ENCODE data around the gene USH2A.

Gene USH2A

DNA sequence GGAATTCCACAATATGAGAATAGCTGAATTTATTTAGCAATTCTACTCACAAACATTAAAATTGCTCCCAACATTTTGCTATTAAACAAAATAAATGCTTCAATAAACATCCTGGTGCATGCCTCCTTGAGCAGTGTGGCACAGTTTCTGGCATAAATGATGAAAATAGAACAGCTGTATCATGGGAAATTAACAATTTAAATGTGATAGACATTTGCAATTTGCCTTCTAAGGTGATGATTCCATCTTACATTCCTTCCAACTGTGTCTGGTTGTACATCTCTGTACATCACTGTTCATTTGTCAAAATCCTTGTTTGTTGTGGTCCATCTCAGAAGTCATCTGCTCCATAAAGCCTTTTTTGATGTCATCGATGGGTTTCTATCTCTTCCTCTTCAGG lies 657.4 kb downstream of the USH2A start:
- TF ChIP-seq EZH2 (optimal IDR thresholded peaks at IDR 0.05; ENCODE audit: low read depth, low read length) (no peak), EZH2phosphoT487 (IDR thresholded peaks at IDR 0.05; ENCODE audit: low read length) (no peak)
- TF ChIP-seq, protein P1, sequence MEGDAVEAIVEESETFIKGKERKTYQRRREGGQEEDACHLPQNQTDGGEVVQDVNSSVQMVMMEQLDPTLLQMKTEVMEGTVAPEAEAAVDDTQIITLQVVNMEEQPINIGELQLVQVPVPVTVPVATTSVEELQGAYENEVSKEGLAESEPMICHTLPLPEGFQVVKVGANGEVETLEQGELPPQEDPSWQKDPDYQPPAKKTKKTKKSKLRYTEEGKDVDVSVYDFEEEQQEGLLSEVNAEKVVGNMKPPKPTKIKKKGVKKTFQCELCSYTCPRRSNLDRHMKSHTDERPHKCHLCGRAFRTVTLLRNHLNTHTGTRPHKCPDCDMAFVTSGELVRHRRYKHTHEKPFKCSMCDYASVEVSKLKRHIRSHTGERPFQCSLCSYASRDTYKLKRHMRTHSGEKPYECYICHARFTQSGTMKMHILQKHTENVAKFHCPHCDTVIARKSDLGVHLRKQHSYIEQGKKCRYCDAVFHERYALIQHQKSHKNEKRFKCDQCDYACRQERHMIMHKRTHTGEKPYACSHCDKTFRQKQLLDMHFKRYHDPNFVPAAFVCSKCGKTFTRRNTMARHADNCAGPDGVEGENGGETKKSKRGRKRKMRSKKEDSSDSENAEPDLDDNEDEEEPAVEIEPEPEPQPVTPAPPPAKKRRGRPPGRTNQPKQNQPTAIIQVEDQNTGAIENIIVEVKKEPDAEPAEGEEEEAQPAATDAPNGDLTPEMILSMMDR (IDR thresholded peaks at IDR 0.05; ENCODE audit: low read length) = no peak
- Histone ChIP-seq H4K20me1 (ENCODE audit: insufficient read depth, low read length) (no peaks in the 10 kb centered on the region), H3K9me3 (replicated peaks; ENCODE audit: insufficient read depth, low read length) (no peaks in the 10 kb centered on the region), H3K4me1 (ENCODE audit: low read length) (no peaks in the 10 kb centered on the region), H3K9me2 (replicated peaks; ENCODE audit: insufficient read depth, low read length) (no peaks in the 10 kb centered on the region), H3K79me2 (ENCODE audit: low read length) (no peaks in the 10 kb centered on the region), H3K9ac (ENCODE audit: low read length) (no peak overlapping the region), H3F3A (ENCODE audit: insufficient read depth, low read length) (no peaks in the 10 kb centered on the region), H2AFZ (ENCODE audit: low read length) (no peak overlapping the region), H3K36me3 (replicated peaks; ENCODE audit: insufficient read depth, low read length) (no peaks in the 10 kb centered on the region), H3K4me2 (ENCODE audit: low read depth, low read length) (no peak overlapping the region), H3K4me3 (ENCODE audit: low read length) (no peak overlapping the region), H3K27me3 (replicated peaks; ENCODE audit: insufficient read depth, low read length) (no peaks in the 10 kb centered on the region), H3K27ac (ENCODE audit: low read length) (no peak overlapping the region)
- no peak for DNase-seq

DNA sequence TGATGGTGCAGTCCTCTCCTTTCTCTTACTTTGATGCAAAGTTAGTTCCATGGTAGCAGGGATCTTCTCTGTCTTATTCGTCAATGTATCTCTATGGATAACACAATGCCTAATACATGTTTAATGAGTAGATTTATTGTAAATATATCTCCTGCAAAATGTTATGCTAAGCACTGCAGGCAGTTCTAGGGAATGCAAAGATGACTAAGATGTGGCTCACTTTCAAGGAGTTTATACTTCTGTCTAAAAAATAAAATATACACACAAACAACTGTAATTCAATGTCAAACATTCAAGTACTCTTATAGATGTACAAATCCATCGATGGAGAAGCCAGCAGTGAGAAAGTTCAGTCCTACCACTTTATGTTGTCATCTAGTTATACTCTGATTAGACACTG lies 661.8 kb downstream of the USH2A start:
- H3F3A ChIP-seq (ENCODE audit: insufficient read depth, low read length) = no peaks in the 10 kb centered on the region
- H4K20me1 ChIP-seq (ENCODE audit: insufficient read depth, low read length) = no peaks in the 10 kb centered on the region
- H2AFZ ChIP-seq (ENCODE audit: low read length) = no peak overlapping the region
- no peaks in the 10 kb centered on the region for H3K36me3 ChIP-seq (replicated peaks; ENCODE audit: insufficient read depth, low read length)
- no peak overlapping the region for H3K27ac ChIP-seq (ENCODE audit: low read length)
- no peak for DNase-seq
- H3K4me3 ChIP-seq (ENCODE audit: low read length) = no peak overlapping the region
- H3K4me2 ChIP-seq (ENCODE audit: low read depth, low read length) = no peak overlapping the region
- TF ChIP-seq EZH2phosphoT487 (IDR thresholded peaks at IDR 0.05; ENCODE audit: low read length) (no peak), EZH2 (optimal IDR thresholded peaks at IDR 0.05; ENCODE audit: low read depth, low read length) (no peak)
- TF ChIP-seq, protein P1 (IDR thresholded peaks at IDR 0.05; ENCODE audit: low read length) = no peak
- H3K27me3 ChIP-seq (replicated peaks; ENCODE audit: insufficient read depth, low read length) = no peaks in the 10 kb centered on the region
- no peak overlapping the region for H3K9ac ChIP-seq (ENCODE audit: low read length)
- H3K4me1 ChIP-seq (ENCODE audit: low read length) = no peaks in the 10 kb centered on the region
- no peaks in the 10 kb centered on the region for H3K79me2 ChIP-seq (ENCODE audit: low read length)
- no peaks in the 10 kb centered on the region for H3K9me2 ChIP-seq (replicated peaks; ENCODE audit: insufficient read depth, low read length)
- H3K9me3 ChIP-seq (replicated peaks; ENCODE audit: insufficient read depth, low read length) = no peaks in the 10 kb centered on the region

DNA sequence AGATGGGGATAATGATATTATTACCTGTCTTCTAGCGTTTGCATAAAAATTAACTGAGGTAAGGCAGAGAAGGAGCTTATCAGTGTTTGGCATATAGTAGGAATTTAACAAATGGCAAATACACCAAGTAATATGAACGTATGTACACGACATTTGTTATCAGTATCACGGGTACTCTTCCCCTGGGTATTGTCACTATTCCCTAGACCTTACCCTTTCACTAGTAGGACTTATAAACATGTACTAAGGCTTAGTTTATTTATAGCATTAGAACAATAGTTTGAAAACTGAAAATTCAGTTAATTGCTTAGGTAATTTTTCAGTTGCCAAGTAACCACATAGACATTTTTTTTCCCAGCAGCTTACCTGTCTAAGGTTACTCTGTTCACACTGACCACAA lies 669.1 kb downstream of the USH2A start:
- Histone ChIP-seq H3K27me3 (replicated peaks; ENCODE audit: insufficient read depth, low read length) (no peaks in the 10 kb centered on the region), H4K20me1 (ENCODE audit: insufficient read depth, low read length) (no peaks in the 10 kb centered on the region), H3K79me2 (ENCODE audit: low read length) (no peaks in the 10 kb centered on the region), H2AFZ (ENCODE audit: low read length) (no peak overlapping the region), H3K4me2 (ENCODE audit: low read depth, low read length) (peak overlapping the region; percentile 3; the same call in 1 of the 2 replicates), H3K36me3 (replicated peaks; ENCODE audit: insufficient read depth, low read length) (no peaks in the 10 kb centered on the region), H3K27ac (ENCODE audit: low read length) (no peak overlapping the region), H3F3A (ENCODE audit: insufficient read depth, low read length) (no peaks in the 10 kb centered on the region), H3K9me2 (replicated peaks; ENCODE audit: insufficient read depth, low read length) (no peaks in the 10 kb centered on the region), H3K4me3 (ENCODE audit: low read length) (no peak overlapping the region), H3K9me3 (replicated peaks; ENCODE audit: insufficient read depth, low read length) (no peaks in the 10 kb centered on the region), H3K9ac (ENCODE audit: low read length) (no peak overlapping the region), H3K4me1 (ENCODE audit: low read length) (peaks cover 14% of the 10 kb centered on the region)
- DNase-seq = peak; percentile 84
- TF ChIP-seq, protein P1 (IDR thresholded peaks at IDR 0.05; ENCODE audit: low read length) = no peak
- TF ChIP-seq EZH2phosphoT487 (IDR thresholded peaks at IDR 0.05; ENCODE audit: low read length) = no peak
- no peak for TF ChIP-seq EZH2 (optimal IDR thresholded peaks at IDR 0.05; ENCODE audit: low read depth, low read length)
